ENCODE measurements around the gene HAUS5. TPM values are rescaled to one million over a fixed set of nuclear protein-coding genes. Genes with fewer than 3 reads are reported as not detected.

HAUS5 gene
- total RNA-seq, 1 donor from 2014 or later, result 12.4 TPM

DNA sequence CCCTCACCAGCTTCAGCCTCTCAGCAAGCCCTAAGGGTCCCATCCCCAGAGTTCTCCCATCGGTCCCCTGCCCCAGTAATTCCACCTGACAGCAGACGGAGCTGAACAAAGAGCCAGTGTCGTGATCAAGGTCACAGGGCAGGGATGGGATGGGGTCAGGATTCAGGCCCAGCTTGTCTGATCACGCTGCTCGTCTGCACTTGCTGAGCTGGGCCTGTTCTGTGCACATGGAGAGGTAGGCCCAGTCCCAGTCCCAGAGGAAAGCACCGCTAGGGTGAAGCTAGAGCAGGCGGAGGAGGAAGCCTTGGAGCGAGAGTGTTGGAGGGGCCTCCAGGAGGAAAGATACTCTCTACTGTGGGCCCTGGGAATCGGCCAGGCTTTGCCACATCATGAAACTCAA lies 9.2 kb downstream of the HAUS5 start:
- H3K4me2 ChIP-seq, result no peak overlapping the region
- H2AFZ ChIP-seq (replicated peaks), result no peak overlapping the region
- no peak overlapping the region for H3K4me3 ChIP-seq
- Mint-ChIP-seq H3K36me3 (peaks cover 10% of the 10 kb centered on the region), H3K27me3 (ENCODE audit: insufficient read depth, low read depth) (no peaks in the 10 kb centered on the region), H3K9me3 (no peaks in the 10 kb centered on the region), H3K4me1 (no peaks in the 10 kb centered on the region), H3K27ac (peak overlapping the region; percentile 59), H3K4me3 (no peak overlapping the region)
- no peaks in the 10 kb centered on the region for H3K4me1 ChIP-seq
- no peaks in the 10 kb centered on the region for H3K79me2 ChIP-seq (ENCODE audit: low read depth)
- TF ChIP-seq CTCF (IDR thresholded peaks at IDR 0.05) (no peak), EZH2phosphoT487 (IDR thresholded peaks at IDR 0.05) (no peak), EZH2 (IDR thresholded peaks at IDR 0.05) (no peak)
- H3K9ac ChIP-seq, result no peak overlapping the region
- H3K27ac ChIP-seq, result no peak overlapping the region
- no peaks in the 10 kb centered on the region for H3F3A ChIP-seq (ENCODE audit: low read depth)
- H3K27me3 ChIP-seq, result no peaks in the 10 kb centered on the region
- DNase-seq (ENCODE audit: low spot score), result no peak
- no peaks in the 10 kb centered on the region for H3K36me3 ChIP-seq
- no peaks in the 10 kb centered on the region for H3K9me3 ChIP-seq (ENCODE audit: low read depth)
- H4K20me1 ChIP-seq (ENCODE audit: low read depth), result no peaks in the 10 kb centered on the region

DNA sequence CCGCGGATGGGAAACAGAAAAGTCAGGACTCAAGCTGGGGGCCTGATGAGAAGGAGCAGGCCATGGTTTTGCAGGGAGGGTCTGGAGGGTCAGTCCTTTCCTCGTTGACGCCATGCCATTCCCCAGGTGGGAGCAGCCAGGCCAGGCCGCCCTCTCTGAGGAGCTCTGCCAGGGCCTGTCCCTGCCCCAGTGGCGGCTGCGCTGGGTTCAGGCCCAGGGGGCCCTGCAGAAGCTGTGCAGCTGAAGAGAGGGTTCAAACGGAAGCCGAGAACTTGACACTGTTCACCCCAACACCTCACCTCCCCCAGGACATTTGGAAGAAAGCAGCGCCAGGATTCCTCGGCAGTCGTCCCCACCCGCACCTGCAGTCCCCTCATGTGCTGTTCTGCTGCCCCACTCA lies 10.2 kb downstream of the HAUS5 start:
- no peak for DNase-seq (ENCODE audit: low spot score)
- Histone ChIP-seq H3K4me2 (no peak overlapping the region), H3K36me3 (no peaks in the 10 kb centered on the region), H3K27ac (no peak overlapping the region), H3K4me3 (no peak overlapping the region), H3K9ac (no peak overlapping the region), H3K27me3 (no peaks in the 10 kb centered on the region), H4K20me1 (ENCODE audit: low read depth) (no peaks in the 10 kb centered on the region), H3F3A (ENCODE audit: low read depth) (peaks cover 3% of the 10 kb centered on the region), H3K9me3 (ENCODE audit: low read depth) (no peaks in the 10 kb centered on the region), H3K4me1 (no peaks in the 10 kb centered on the region), H3K79me2 (ENCODE audit: low read depth) (no peaks in the 10 kb centered on the region), H2AFZ (replicated peaks) (no peak overlapping the region)
- no peak for TF ChIP-seq EZH2 (IDR thresholded peaks at IDR 0.05)
- no peak for TF ChIP-seq CTCF (IDR thresholded peaks at IDR 0.05)
- no peak for TF ChIP-seq EZH2phosphoT487 (IDR thresholded peaks at IDR 0.05)
- peaks cover 10% of the 10 kb centered on the region for H3K36me3 Mint-ChIP-seq
- H3K4me3 Mint-ChIP-seq, result no peak overlapping the region
- no peaks in the 10 kb centered on the region for H3K4me1 Mint-ChIP-seq
- no peak overlapping the region for H3K27ac Mint-ChIP-seq
- no peaks in the 10 kb centered on the region for H3K9me3 Mint-ChIP-seq
- no peaks in the 10 kb centered on the region for H3K27me3 Mint-ChIP-seq (ENCODE audit: insufficient read depth, low read depth)

GRCh38 chr19:35623327-35624010 lies 10.9 kb downstream of the HAUS5 start:
- H3K27me3 Mint-ChIP-seq (ENCODE audit: insufficient read depth, low read depth), result no peaks in the 10 kb centered on the region
- Histone ChIP-seq H3K4me2 (no peak overlapping the region), H3K27me3 (no peaks in the 10 kb centered on the region), H3K9me3 (ENCODE audit: low read depth) (no peaks in the 10 kb centered on the region), H3K9ac (no peak overlapping the region), H3K27ac (no peak overlapping the region), H3K36me3 (no peaks in the 10 kb centered on the region), H3K4me1 (no peaks in the 10 kb centered on the region), H3K4me3 (no peak overlapping the region), H3F3A (ENCODE audit: low read depth) (peaks cover 9% of the 10 kb centered on the region), H3K79me2 (ENCODE audit: low read depth) (no peaks in the 10 kb centered on the region), H2AFZ (replicated peaks) (no peak overlapping the region), H4K20me1 (ENCODE audit: low read depth) (no peaks in the 10 kb centered on the region)
- peaks cover 10% of the 10 kb centered on the region for H3K36me3 Mint-ChIP-seq
- no peaks in the 10 kb centered on the region for H3K9me3 Mint-ChIP-seq
- no peak for TF ChIP-seq CTCF (IDR thresholded peaks at IDR 0.05)
- no peak for TF ChIP-seq EZH2 (IDR thresholded peaks at IDR 0.05)
- DNase-seq (ENCODE audit: low spot score), result no peak
- H3K27ac Mint-ChIP-seq, result no peak overlapping the region
- H3K4me1 Mint-ChIP-seq, result peaks cover 4% of the 10 kb centered on the region
- H3K4me3 Mint-ChIP-seq, result no peak overlapping the region
